Inflammatory macrophage treated with lipopolysaccharide for 4 hours (primary cell): ENCODE results near the gene TMC2.

Experiments used
- DNase-seq: peaks from one replicate; pipeline ENCODE4 v3.0.0-alpha.2; 2020

TMC2 gene

GRCh38 chr20:2578475-2579192, 42.3 kb downstream of the TMC2 start:
- DNase-seq: no peak

DNA sequence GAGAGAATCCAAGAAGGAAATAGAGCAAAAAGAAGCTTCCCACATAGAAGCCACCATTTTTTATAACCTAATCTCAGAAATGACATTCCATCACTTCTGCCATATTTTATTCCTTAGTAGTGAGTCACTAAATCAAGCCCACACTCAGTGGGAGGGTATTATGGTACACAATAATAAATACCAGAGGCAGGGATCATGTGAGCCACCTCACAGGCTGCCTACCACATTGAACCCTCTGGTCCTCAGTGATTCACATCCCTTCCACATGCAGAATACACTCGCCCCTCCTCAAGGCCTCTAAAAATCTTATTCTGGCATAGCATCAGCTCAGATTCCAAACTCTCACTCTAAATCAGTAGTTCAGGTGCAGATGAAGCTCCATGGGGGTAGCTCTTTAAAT, 49.4 kb downstream of the TMC2 start:
- no peak for DNase-seq

- DNase-seq: no peak
These were observed 57.4 kb downstream of the TMC2 start for GRCh38 chr20:2593756-2594155.

DNA sequence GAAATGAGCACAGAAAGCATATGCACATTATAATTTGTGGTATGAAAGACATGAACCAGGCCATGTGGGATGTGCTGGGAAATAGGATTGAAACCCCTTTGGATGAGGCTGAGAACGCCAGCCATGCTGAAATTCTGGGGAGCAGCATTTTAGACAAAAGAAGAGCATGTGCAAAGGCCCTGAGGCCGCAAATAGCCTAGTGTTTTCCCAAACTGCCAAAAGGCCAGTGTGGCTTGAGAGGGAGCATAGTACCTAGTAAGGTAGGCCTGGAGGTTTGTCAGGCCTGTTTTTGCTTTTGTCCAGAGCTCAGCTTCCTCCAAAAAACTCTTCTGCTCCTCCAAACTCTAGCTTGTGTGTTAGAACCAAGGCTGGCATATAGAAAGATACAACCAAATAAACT, 58.7 kb downstream of the TMC2 start:
- no peak for DNase-seq

DNA sequence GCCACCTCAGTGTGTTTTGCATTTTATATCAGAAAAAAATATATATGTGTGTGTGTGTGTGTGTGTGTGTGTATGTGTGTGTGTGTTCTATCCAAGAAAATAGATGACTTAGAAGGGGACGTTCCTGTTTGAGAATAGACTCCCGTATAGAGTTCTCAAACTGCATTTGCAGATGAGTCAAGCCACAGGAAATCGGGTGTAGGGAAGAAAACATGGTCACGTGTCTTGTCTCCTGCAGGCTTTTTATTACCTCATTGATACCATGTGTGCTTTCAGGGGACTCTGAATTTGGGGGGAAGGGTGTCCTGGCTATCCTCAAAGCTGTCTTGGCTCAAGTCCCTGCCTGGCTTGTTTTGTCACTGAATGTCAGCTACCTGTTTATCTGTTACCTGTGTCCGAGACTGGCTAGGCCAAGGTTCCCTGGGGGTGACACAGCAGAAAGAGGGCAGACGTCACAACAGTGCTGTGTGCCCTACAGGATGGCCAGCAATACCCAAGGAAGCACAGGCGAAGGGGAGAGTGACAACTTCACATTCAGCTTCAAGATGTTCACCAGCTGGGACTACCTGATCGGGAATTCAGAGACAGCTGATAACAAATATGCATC, 60.4 kb downstream of the TMC2 start:
- DNase-seq: no peak

GRCh38 chr20:2599288-2600006, 63.1 kb downstream of the TMC2 start:
- DNase-seq: no peak

- no peak for DNase-seq
These were observed 65.8 kb downstream of the TMC2 start for GRCh38 chr20:2602046-2602735.

GRCh38 chr20:2602746-2603145, 66.4 kb downstream of the TMC2 start:
- no peak for DNase-seq

DNA sequence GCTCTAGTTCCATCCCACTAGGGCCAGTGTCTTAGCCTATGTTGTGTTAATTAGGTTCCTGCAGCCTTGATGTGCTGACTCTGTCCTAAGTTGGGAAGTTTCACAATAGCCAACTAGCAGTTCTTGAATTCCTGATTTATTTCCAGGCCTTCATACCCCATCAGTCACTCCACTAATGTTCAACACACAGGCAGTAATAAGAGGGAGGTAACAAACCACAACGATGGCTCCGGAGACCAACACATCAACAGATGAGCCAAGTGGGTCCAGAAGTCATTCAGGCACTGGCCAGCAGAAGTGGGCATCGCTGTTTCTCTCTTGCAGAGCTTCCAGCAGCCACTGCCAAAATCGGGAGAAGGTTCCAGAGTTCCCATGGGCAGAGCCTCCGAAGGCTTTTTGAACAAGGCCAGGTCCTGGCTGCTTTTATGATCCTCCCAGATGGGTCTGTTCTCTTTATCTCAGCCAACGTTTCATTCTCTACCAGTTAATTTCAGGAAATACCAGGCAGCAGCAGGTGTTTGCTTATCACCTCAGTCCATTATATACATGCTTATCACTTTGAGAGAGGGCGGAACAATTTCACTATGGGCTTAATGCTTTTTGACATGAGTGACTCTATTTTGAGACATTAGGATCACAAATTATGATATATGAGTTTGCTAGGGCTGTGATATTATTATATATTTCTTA, 67.6 kb downstream of the TMC2 start:
- DNase-seq: no peak

DNA sequence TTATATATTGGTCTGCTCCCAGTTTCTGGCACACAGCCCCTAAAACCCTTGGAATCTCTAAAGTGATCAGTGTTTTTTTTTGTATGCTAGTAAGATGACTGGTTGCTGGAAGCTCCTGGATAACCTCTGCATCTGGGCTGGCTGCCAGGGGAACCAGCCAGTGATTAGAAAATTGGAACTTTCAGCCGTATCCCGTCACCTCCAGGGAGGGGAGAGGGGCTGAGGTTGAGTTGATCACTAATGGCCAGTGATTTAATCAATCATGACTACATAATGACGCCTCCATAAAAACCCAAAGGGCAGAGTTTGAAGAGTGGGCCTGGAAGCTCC, 68.1 kb downstream of the TMC2 start:
- DNase-seq: no peak

DNA sequence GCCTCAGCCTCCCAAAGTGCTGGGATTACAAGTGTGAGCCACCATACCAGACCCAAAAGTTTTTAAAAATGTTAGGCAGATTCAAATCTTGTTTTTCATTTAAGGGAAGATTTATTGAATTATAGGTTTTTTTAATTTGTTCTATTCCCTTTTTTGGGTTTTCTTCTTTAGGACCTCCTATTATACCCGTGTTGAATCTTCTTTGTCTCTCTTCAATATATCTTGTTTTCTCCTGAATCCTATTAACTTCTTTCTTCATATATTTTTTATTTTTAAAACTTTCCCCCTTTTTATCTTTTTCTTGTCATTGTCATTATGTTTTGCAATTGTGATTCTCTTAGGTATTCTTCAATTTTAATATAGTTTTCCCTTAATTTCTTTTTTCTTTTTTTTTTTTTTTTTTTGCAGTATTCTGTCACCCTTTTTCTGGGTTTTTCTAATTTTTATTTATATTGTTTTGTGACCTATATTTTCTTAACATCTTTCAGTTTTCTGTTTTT, 70.2 kb downstream of the TMC2 start:
- no peak for DNase-seq

DNA sequence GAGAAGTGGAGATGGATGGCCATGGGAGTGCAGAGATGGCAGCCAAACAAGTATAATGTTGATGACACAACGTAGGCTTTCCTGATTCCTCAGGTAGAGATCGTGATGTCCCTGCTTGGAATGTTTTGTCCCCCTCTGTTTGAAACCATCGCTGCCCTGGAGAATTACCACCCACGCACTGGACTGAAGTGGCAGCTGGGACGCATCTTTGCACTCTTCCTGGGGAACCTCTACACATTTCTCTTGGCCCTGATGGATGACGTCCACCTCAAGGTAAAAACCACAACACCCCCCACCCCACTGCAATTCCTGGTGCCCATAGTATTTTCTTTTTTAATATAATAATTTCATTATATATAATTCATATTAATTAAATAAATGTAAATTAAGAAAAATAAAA, 74.0 kb downstream of the TMC2 start:
- DNase-seq: no peak

DNA sequence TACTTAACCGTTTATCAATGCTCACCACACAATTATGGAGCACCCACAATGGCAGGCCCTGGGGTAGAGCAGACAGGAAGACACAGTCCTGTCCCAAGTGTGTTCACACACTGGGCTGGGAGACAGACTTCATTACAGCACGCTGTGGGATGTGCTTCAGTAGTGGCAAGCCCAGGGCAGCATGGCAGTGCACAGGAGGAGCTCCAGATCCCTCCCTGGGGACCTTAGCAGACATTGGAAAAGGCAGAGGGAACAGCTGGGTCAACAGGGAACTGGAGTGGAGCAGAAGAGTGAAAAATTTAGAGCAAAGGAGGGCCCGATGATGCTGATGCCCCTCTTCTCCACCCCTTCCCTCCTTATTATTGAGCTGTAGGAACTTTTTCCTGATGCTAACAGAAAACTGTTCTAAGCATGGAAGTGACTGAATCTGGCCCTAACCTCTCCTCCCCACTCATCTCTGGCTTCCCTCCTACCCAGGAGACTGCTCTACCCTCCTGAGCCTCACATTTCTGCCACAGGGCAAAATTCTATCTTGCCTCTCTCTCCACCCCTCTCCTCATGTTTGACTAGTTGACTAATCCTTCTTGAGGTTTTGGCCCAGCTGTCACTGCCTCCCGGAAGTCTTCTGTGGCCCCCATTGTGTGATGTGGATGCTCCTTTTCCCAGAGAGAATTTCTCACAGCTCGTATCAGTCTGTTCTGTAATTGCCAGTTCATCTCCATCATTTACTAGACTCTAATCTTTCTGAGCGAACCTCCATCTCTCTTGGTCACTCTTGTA, 74.8 kb downstream of the TMC2 start:
- no peak for DNase-seq

DNA sequence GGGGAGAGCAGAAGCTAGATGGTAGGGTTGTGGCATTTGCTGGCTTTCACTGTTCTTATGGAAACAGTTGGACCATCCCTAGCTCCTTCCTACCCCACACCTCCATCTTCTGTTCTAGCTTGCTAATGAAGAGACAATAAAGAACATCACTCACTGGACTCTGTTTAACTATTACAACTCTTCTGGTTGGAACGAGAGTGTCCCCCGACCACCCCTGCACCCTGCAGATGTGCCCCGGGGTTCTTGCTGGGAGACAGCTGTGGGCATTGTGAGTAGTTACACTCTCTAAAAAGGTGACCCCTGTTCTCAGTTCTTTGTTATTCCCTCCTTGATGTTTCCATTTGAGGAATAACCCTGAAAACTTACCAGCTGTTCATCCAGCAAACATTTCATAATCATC, 75.7 kb downstream of the TMC2 start:
- no peak for DNase-seq

DNA sequence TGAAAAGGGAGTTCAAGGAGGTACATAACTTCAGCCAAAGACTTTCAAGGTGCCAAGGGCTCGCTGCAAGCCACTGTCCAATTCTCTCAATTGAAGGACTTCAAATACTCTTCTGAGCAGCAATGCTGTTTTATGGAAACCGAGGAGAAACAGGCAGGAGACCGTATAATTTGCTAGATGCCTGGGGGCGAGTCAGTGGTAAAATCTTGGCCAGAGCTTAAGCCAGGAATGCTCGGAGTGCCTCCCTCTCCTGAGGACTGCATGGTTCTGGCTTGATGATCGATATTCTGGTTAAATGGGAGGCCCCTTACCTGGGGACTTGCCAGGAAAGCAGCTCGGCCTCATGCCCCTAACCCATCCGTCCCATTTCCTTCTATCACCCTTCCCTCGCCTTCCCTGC, 80.3 kb downstream of the TMC2 start:
- DNase-seq: no peak

- DNase-seq: no peak
These were observed 80.8 kb downstream of the TMC2 start for GRCh38 chr20:2617099-2617714.

DNA sequence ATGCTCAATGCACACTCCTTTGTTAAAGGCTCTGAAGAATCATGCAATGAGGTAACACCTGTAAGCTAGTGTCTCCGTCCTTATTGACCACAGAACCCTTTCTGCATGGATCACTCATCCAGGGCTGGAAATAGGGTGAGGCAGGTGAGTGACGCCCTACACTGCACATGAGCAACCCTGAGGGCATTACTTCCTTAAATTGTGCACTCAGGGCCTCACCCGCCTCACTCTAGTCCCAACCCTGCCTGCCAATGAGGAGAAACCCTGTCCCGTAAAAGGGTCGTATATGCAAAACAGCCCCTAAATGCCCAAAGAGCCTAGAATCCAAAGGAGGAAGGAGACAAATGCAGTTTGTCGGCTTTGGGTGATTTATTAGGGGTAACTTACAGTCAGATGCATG, 82.4 kb downstream of the TMC2 start:
- no peak for DNase-seq

GRCh38 chr20:2619337-2619736, 83.0 kb downstream of the TMC2 start:
- DNase-seq: no peak

DNA sequence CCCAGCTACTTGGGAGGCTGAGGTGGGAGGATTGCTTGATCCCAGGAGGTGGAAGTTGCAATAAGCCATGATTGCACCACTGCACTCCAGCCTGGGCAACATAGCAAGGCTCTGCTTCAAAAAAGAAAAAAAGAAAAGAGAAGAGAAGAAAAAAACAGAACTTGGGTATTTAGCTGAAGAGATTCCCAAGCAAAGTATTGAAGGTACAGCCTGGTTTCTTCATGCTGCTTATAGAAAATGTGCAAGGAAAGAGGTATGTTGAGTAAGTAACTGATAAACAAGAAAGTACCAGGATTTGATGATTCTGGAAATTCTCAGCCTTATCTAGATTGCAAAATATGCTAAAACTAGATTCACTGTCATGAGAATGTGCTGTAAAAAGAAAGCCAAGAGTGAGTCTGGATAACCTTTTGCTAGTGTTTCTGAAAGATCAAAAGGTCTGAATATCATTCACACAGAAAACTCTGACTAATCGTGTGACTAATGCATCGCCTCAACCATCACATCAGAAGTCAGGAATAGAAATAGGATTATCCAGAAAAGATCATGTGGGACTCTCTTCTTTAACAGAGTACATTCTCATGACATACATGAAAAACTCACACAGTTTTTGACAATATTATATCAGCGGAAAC, 83.7 kb downstream of the TMC2 start:
- DNase-seq: peak; percentile 5

- no peak for DNase-seq
These were observed 87.8 kb downstream of the TMC2 start for GRCh38 chr20:2624190-2624589.

DNA sequence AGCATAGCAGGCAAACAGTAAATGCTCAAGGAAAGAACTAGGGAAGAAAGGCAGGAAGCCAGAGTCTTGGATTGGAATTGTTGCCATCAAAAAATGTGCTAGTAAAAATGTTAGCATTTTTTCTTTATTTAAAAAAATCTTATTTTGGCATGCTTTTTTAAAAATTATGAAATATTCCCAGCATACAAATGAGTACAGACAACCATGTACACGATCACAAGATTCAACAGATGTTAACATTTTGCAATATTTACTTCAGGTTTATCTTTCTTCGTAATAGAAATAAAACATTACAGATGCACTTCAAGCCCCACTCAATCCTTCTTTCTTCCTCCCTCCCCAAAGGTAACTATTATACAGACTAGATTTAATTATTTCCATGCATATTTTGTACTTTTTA, 88.7 kb downstream of the TMC2 start:
- no peak for DNase-seq
